GM08714 (cell line): ENCODE measurements around the gene FLT3.
"Not testable (repeated sequence)": the region's sequence is repeated elsewhere in the genome, so short reads cannot be mapped to it uniquely, and the experiment has no call there.

ENCODE experiments used
- H3K4me3 ChIP-seq: fragments of 200-500 bp; sonication (Bioruptor generic); 2 replicates; pipeline ENCODE4 v1.5.1; 2014; ENCODE audit warnings: mild to moderate bottlenecking, low read length, inconsistent platforms
- ZNF274 ChIP-seq: IDR thresholded peaks from 2 replicates; pipeline ENCODE4 v1.6.1; 2012; ENCODE audit warnings: mild to moderate bottlenecking, low read depth, low read length

The FLT3 gene

GRCh38 chr13:27971236-27971645, 129.1 kb downstream of the FLT3 start:
- H3K4me3 ChIP-seq, result no peak overlapping the region

DNA sequence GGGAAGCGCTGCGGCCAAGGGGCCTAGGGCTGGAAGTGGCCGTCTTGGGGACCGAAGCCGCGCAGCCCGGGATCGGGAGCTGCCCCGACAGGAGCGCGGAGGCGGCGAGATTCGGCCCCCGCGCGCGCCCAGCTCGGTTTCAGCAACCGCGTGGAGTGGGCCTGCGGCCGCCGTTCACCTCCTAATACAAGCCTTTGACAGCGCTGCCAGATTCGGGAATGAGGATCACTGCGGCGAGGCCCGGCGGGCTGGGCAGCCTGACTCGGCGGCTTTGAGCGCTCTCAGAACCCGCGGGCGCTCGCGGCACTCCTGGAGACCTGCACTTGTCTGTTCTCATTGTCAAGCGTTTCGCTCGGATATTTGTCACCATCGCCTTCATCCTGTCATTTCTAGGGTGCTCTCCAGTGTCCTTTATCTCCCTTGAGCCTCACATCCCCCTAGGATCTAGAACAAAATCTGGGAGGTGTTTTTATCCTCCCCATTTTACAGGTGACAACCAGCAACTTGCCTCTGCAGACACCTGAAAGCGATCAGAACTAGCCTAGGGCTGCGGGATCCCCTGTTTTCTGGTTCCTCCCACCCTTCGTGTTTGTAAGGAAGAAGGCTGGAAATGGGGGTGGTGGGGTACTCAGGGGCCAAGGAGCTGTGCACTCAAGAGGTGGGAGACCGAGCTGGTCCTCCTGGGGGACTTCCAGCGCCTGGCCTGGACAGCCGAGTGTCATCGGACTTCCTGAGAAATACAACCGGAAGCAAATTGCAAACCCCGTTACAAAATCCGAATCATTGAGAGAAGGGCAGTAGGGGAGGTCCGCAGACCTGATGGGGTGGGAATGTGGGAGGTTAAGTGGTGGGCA, 129.8 kb downstream of the FLT3 start:
- no peak overlapping the region for H3K4me3 ChIP-seq
- TF ChIP-seq ZNF274, result no peak

More at GRCh38 chr13:27971236-27971645, 129.1 kb downstream of the FLT3 start:
- TF ChIP-seq ZNF274, result no peak

GRCh38 chr13:27969866-27970229, 130.5 kb downstream of the FLT3 start:
- no peak for TF ChIP-seq ZNF274
- H3K4me3 ChIP-seq, result no peak overlapping the region

DNA sequence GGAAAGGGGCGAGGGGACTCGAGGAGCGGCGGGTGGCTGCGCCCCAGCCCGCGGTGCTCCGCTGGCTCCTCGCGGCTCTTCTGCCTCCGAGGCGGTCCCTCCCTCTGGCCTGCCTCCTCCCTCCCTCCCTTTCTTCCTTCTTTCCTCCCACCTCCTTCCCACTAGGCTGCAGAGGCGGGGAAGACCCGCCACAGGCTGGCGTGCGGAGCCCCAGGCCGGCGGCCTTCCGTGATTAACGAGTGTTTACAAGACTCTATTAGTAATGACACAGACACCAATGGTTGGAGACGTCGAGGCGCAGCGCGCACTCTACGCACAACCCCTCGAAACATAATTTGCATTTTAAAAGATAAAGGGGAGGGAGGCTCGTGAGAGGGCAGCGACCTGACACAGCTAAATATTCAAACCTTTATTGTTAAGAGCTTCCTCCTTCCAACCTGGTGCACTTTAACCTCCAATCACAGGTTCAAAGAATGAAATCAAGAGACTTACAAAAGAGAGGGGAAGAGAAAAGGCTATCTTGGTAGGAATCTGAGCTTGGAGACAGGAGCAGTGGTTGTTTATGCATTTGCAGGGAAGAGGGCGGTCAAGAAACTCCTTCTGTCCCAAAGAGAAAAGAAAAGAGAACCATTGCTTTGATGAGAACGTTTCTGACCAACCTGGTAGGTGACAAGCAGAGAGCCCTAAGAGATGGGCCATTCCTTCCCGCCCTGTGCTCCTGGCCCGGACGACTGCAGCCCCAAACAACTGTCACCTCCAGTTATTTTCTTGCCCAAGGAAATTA, 131.1 kb downstream of the FLT3 start, which contains the start of gene CDX2:
Gene CDX2 (minus strand): TSS at position 234 of the 784 bp plus-strand sequence. CDS start 309 bp downstream, outside the sequence.
- TF ChIP-seq ZNF274, result no peak
- no peak within 1 kb of the TSS; the same call in 1 of the 2 replicates for H3K4me3 ChIP-seq

- no peak for TF ChIP-seq ZNF274
- H3K4me3 ChIP-seq, result no peak overlapping the region; the same call in 1 of the 2 replicates
Observed at GRCh38 chr13:27968316-27969081, 131.9 kb downstream of the FLT3 start.

DNA sequence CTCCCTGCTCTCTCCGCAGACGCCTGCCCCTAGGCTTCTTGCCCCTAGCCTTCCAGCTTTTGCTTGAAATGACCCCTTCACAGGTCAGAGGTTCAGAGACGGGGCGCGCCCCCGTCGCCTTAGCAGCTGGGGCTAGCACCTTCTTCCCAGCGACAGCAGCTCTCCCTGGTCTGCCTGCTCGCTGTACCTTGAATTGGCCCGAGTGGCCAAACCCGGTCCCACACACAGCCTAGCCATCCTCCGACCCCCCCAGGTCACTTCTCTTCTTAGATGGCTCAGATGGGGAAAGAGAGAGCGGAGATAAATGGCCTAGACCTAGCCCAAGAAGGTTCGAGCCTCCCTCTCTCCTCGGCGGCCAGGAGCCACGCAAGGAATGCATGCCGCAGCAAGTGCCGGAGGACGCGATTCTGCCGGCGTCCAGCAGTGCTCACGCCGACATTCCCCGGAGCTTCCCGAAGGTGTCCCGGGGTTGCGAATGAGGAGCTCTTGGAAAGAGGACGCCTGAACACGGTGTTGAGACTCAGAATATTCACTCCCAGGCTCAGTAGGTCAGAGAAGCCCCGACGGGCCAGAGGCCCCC, 132.6 kb downstream of the FLT3 start:
- no peak overlapping the region for H3K4me3 ChIP-seq
- TF ChIP-seq ZNF274, result no peak

DNA sequence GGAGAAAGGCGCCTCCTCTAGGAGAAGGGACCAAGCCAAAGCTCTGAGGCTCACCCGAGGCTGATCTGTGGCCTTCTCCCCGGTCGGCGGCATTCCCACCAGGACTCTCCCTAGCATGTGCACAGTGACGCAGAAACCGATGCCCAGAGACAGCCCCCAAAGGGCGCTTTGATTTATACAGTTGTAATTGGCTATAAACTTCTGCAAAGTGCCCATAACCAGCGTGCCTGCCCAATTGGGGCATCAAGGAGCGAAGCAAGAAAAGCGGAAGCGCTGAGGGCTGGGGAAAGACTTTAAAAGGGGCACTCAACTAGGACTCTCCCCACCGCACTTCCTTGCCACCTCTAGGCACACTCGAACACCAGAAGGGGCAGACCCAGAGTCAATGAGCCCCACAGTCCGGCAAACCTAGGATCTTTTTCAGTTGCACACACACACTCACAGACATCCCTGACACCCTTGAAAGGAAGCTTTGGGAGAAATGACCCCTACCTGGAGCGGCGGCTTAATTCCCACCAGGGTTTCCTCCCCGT, 133.1 kb downstream of the FLT3 start:
- H3K4me3 ChIP-seq, result no peak overlapping the region
- no peak for TF ChIP-seq ZNF274

- no peak for TF ChIP-seq ZNF274
Observed at GRCh38 chr13:27966641-27967202, 133.7 kb downstream of the FLT3 start.

DNA sequence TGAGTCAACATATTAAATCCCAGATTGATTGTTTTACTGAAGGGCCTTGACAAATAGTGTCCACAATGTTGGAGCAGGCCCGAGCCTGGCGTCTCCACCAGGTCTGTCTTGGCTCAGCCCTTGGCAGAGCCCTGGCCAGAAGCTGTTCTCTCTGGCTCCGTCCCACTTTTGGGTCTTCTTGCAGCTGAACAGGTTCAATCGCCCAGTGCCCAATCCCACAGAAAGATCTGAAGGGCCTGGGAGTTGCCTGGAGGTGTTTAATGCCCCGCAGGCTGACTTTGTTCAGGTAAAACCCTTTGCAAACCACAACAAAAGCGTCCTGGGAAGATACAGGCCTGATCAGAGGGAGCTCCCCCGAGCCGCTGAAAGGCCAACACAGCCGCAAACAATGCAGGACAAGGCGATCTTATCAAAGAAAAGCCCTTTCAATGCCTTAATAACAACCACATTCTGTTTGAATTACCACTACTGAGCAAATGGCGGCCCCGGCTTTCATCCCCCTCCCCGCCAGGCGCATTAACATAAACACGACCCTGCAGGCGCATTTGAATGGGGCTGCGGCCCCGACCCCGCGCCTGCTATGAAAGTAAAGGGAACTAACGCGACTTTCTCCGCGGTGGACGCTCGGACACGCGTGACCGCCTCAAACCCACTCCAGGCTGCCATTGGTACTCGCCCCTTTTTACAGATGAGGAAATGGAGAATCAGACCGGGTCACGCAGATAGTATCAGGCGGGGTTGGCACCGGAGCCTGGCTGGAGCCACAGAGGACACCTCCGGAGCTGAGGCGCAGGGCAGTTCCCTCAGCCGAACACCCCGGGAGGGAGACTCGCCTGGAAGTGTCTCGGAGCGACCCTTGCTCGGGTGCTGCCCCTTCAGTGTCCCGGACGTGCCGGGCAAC, 134.4 kb downstream of the FLT3 start:
- no peak for TF ChIP-seq ZNF274
- H3K4me3 ChIP-seq, result no peak overlapping the region

More at GRCh38 chr13:27966641-27967202, 133.7 kb downstream of the FLT3 start:
- H3K4me3 ChIP-seq, result no peak overlapping the region

- TF ChIP-seq ZNF274, result no peak
- no peak overlapping the region for H3K4me3 ChIP-seq
Observed at GRCh38 chr13:27965343-27965739, 135.0 kb downstream of the FLT3 start.

DNA sequence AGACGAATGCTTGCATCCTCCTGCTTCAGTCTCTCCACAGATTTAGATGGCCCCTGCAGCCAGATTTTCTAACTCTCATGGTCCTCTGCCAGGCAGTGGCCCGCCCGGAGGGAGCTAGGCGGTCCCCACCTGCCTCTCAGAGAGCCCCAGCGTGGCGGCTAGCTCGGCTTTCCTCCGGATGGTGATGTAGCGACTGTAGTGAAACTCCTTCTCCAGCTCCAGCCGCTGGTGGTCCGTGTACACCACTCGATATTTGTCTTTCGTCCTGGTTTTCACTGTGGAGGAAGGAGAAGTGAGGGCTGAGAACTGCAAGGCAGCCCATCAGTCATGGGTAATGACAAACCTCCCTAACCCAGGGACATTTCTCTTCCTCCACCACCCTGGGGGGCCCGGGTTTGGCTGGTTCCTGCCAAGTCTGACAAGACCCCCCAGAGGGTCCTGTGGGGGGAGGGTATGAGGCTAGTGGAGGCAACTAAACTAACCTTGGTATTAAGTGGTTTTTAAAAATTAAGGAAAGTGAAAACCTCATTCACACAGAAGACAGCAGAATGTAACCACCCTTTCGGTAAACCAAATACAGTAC, 135.5 kb downstream of the FLT3 start:
- H3K4me3 ChIP-seq, result no peak overlapping the region
- TF ChIP-seq ZNF274, result no peak

- not testable (repeated sequence) for H3K4me3 ChIP-seq
Observed at GRCh38 chr13:27964206-27964605, 136.2 kb downstream of the FLT3 start.
